ENCODE measurements around the gene C1QTNF4. TPM values are rescaled to one million over a fixed set of nuclear protein-coding genes. Genes with fewer than 3 reads are reported as not detected.

C1QTNF4 gene
- total and polyA plus RNA-seq, 2 of the 4 experiments (the other 2 are of a cell fraction): 0.12 TPM; not detected in 1

DNA sequence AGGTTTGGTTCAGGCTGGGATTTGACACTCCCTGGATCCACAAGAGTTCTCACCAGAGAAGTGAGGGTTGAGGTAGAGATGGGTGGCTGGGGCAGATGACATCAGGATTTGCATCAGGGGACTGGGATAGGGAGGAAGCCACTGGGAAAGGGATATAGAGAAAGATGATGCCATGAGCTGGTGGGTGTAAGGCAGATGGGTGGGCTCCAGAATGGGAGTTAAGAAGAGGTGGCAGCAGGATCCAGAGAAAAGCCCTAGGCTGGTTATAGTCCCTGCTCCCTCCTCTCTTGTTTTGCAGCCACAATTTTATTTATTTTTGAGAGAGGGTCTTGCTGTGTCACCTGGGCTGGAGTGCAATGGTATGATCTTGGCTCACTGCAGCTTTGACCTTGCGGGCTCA, 1.8 kb upstream of the C1QTNF4 start:
- no peak overlapping the region for H3K23ac ChIP-seq (ENCODE audit: low read depth, low read length)
- ChIA-PET CTCF (interaction anchor here (0.9 kb wide), 1 partner anchor 30 kb away, joined by 6 read pairs; no protein-coding TSS in a partner anchor), POLR2A (ENCODE audit: unreplicated experiment) (no interaction called here)
- no peaks in the 10 kb centered on the region for H4K20me1 ChIP-seq (ENCODE audit: insufficient read depth, low read length)
- H2BK120ac ChIP-seq (ENCODE audit: low read depth, low read length): no peak overlapping the region
- H2BK20ac ChIP-seq (ENCODE audit: low read depth, low read length): no peak overlapping the region
- H3K27me3 ChIP-seq (ENCODE audit: control insufficient read depth, insufficient read depth, low read length): peaks cover 46% of the 10 kb centered on the region
- WGBS, 2 experiments (ENCODE audit: extremely low coverage in 2 of 2, insufficient read length in 1 of 2): no CpG with 5 or more reads among the region's 1 CpG
- H4K8ac ChIP-seq (ENCODE audit: low read depth in 2 of 2, low read length in 2 of 2): no peak overlapping the region
- H3K14ac ChIP-seq (replicated peaks; ENCODE audit: low read depth, low read length): no peak overlapping the region
- H4K91ac ChIP-seq (ENCODE audit: insufficient read depth, low read depth, low read length): no peak overlapping the region
- no peak for DNase-seq
- no peak overlapping the region for H2AK9ac ChIP-seq (replicated peaks; ENCODE audit: low read depth, low read length, poor library complexity)
- no peak for ATAC-seq (ENCODE audit: low read depth)
- no peak overlapping the region for H3K27ac ChIP-seq (ENCODE audit: insufficient read depth, low read length)
- H2AFZ ChIP-seq (replicated peaks; ENCODE audit: low read length, poor library complexity): no peak overlapping the region
- no peaks in the 10 kb centered on the region for H3K4me1 ChIP-seq (ENCODE audit: control insufficient read depth, insufficient read depth, low read length)
- no TSS peak for BruUV-seq (replicated peaks)
- no peak overlapping the region for H3K4me2 ChIP-seq (ENCODE audit: low read depth, low read length)
- intact Hi-C loops (cut with micrococcal nuclease): no loop called here
- TF ChIP-seq POLR2A (IDR thresholded peaks at IDR 0.05; ENCODE audit: low read depth, low read length) (no peak), FOS (IDR thresholded peaks at IDR 0.05; ENCODE audit: low read depth, low read length) (no peak), RFX5 (IDR thresholded peaks at IDR 0.05; ENCODE audit: low read depth, low read length) (no peak), CEBPB (IDR thresholded peaks at IDR 0.05; ENCODE audit: low read depth, low read length) (no peak), RCOR1 (IDR thresholded peaks at IDR 0.05; ENCODE audit: insufficient replicate concordance, low read length) (no peak), BHLHE40 (IDR thresholded peaks at IDR 0.05; ENCODE audit: low read depth, low read length) (no peak), CHD1 (IDR thresholded peaks at IDR 0.05; ENCODE audit: low read depth, low read length) (no peak), SMC3 (IDR thresholded peaks at IDR 0.05; ENCODE audit: low read depth, low read length) (no peak), NFE2L2 (IDR thresholded peaks at IDR 0.05; ENCODE audit: low read depth, low read length) (no peak), MAZ (IDR thresholded peaks at IDR 0.05; ENCODE audit: borderline replicate concordance, low read depth, low read length) (no peak), RAD21 (IDR thresholded peaks at IDR 0.05; ENCODE audit: low read length) (no peak), MAFK (IDR thresholded peaks at IDR 0.05; ENCODE audit: low read depth, low read length) (no peak), CTCF (conservative IDR thresholded peaks at IDR 0.05; ENCODE audit: low read depth, low read length) (no peak), ELK1 (IDR thresholded peaks at IDR 0.05; ENCODE audit: borderline replicate concordance, low read depth, low read length) (no peak), MXI1 (IDR thresholded peaks at IDR 0.05; ENCODE audit: borderline replicate concordance, low read depth, low read length) (no peak)
- TF ChIP-seq, protein P1, sequence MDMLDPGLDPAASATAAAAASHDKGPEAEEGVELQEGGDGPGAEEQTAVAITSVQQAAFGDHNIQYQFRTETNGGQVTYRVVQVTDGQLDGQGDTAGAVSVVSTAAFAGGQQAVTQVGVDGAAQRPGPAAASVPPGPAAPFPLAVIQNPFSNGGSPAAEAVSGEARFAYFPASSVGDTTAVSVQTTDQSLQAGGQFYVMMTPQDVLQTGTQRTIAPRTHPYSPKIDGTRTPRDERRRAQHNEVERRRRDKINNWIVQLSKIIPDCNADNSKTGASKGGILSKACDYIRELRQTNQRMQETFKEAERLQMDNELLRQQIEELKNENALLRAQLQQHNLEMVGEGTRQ (IDR thresholded peaks at IDR 0.05; ENCODE audit: low read depth, low read length): no peak
- no peak overlapping the region for H3K9ac ChIP-seq (ENCODE audit: low read depth, low read length)
- H3K18ac ChIP-seq (ENCODE audit: low read depth, low read length): no peak overlapping the region
- no peak overlapping the region for H3K56ac ChIP-seq (ENCODE audit: extremely low read depth, insufficient read depth, low read length)
- in situ Hi-C loops (cut with MboI; ENCODE audit: low sequenced_read_pairs): no loop called here
- H2BK5ac ChIP-seq (ENCODE audit: low read depth, low read length, poor library complexity, severe bottlenecking): no peak overlapping the region
- H3K9me3 ChIP-seq (ENCODE audit: control insufficient read depth, insufficient read depth, low read length): no peaks in the 10 kb centered on the region
- H2AK5ac ChIP-seq (ENCODE audit: low read depth, low read length): no peak overlapping the region
- dilution Hi-C loops (cut with HindIII; ENCODE audit: low sequenced_read_pairs, unreplicated experiment): no loop called here
- H3K79me1 ChIP-seq (ENCODE audit: low read depth in 1 of 2, low read length in 2 of 2): no peaks in the 10 kb centered on the region
- H3K9me1 ChIP-seq (ENCODE audit: insufficient read depth, low read length): no peaks in the 10 kb centered on the region
- no peaks in the 10 kb centered on the region for H3K36me3 ChIP-seq (ENCODE audit: control insufficient read depth, insufficient read depth, low read length)
- H4K5ac ChIP-seq (ENCODE audit: low read depth, low read length): no peak overlapping the region
- no peak overlapping the region for H2BK15ac ChIP-seq (ENCODE audit: low read depth, low read length)
- H3K4ac ChIP-seq (ENCODE audit: low read depth, low read length): no peak overlapping the region
- no peak overlapping the region for H3K4me3 ChIP-seq (ENCODE audit: insufficient read depth, low read depth, low read length)
